Activated CD4-positive, alpha-beta T cell treated with anti-CD3 and anti-CD28 coated beads, Interleukin-2, Interleukin-6, amounts not matched to agents 100 ng/mL and 50 ng/mL, durations not matched to agents 16 hours and 8 hours (primary cell): ENCODE data around the gene CLCN2.

ENCODE experiments used
- DNase-seq: peaks from one replicate; pipeline ENCODE4 v3.0.0-alpha.2; 2020

CLCN2 gene

GRCh38 chr3:184361532-184361931 lies at the start of gene CLCN2, which contains the start of gene POLR2H:
Gene CLCN2 (minus strand): TSS chr3:184361605. CDS start chr3:184361479, 126 bp downstream.
Gene POLR2H (plus strand): TSS chr3:184361710. CDS start chr3:184363493, 1,783 bp downstream.
- DNase-seq = peak; percentile 58

GRCh38 chr3:184409946-184410500 lies 48.6 kb upstream of the CLCN2 start:
- no peak for DNase-seq

GRCh38 chr3:184409331-184409926 lies 48.0 kb upstream of the CLCN2 start:
- no peak for DNase-seq

- no peak for DNase-seq
Observed at GRCh38 chr3:184405075-184406030, 43.9 kb upstream of the CLCN2 start.

GRCh38 chr3:184399410-184399809 lies 38.0 kb upstream of the CLCN2 start:
- no peak for DNase-seq

GRCh38 chr3:184395320-184395660 lies 33.9 kb upstream of the CLCN2 start:
- no peak for DNase-seq

GRCh38 chr3:184391266-184391665 lies 29.9 kb upstream of the CLCN2 start:
- no peak for DNase-seq

GRCh38 chr3:184389935-184390528 lies 28.6 kb upstream of the CLCN2 start:
- DNase-seq = no peak

GRCh38 chr3:184389384-184389783 lies 28.0 kb upstream of the CLCN2 start:
- no peak for DNase-seq

- DNase-seq = no peak
Observed at GRCh38 chr3:184388936-184389230, 27.5 kb upstream of the CLCN2 start.

- DNase-seq = no peak
Observed at GRCh38 chr3:184388164-184388935, 26.9 kb upstream of the CLCN2 start.

- no peak for DNase-seq
Observed at GRCh38 chr3:184387174-184387714, 25.8 kb upstream of the CLCN2 start.

GRCh38 chr3:184386047-184386806 lies 24.8 kb upstream of the CLCN2 start:
- no peak for DNase-seq

- DNase-seq = no peak
Observed at GRCh38 chr3:184384856-184385422, 23.5 kb upstream of the CLCN2 start.

- no peak for DNase-seq
Observed at GRCh38 chr3:184384342-184384741, 22.9 kb upstream of the CLCN2 start.

GRCh38 chr3:184383033-184383740 lies 21.8 kb upstream of the CLCN2 start:
- DNase-seq = no peak

GRCh38 chr3:184382326-184383032 lies 21.1 kb upstream of the CLCN2 start:
- DNase-seq = no peak

GRCh38 chr3:184381261-184382224 lies 20.1 kb upstream of the CLCN2 start:
- DNase-seq = no peak
